IMR-90 (cell line): ENCODE measurements around the gene RASGRF2. TPM values are rescaled to one million over a fixed set of nuclear protein-coding genes. Genes with fewer than 3 reads are reported as not detected.

ENCODE experiments used
- ATAC-seq: fragments of 200-7000 bp; cut with Tn5 transposase; 2 replicates; pipeline ENCODE4 v1.9.1; 2020; ENCODE audit warnings: low read depth, mild to moderate bottlenecking, moderate library complexity
- BruUV-seq: library from RNA; stranded (reverse); fragments of 400-500 nt; replicated peaks from 2 replicates; lab custom pipeline; 2021; lab: Mats Ljungman, UMichigan
- CTCF ChIA-PET: fragments of 300-600 bp; formaldehyde crosslinking; extraction: SDS; loops from one replicate; lab custom pipeline; 2021; ENCODE audit warnings: antibody characterized with exemption; lab: Yijun Ruan, JAX
- POLR2A ChIA-PET: fragments of 300-600 bp; sonication (Branson Sonifier 250); formaldehyde crosslinking; loops from one replicate; lab custom pipeline; 2022; ENCODE audit warnings: antibody characterized with exemption; ENCODE audit not compliant: unreplicated experiment; lab: Charles Lee
- DNase-seq: peaks from one replicate; pipeline ENCODE4 v3.0.0; 2013
- H2AFZ ChIP-seq: replicated peaks from 2 replicates; pipeline ENCODE3; 2013; ENCODE audit warnings: low read length, mild to moderate bottlenecking; ENCODE audit not compliant: poor library complexity
- H2AK5ac ChIP-seq: 2 replicates; pipeline ENCODE4 v1.6.1; 2013; ENCODE audit warnings: low read depth, low read length, inconsistent platforms
- H2AK9ac ChIP-seq: replicated peaks from 2 replicates; pipeline ENCODE3; 2013; ENCODE audit warnings: mild to moderate bottlenecking, low read depth, low read length, moderate library complexity; ENCODE audit not compliant: poor library complexity
- H2BK120ac ChIP-seq: 2 replicates; pipeline ENCODE4 v1.6.1; 2013; ENCODE audit warnings: low read depth, low read length, inconsistent platforms
- H2BK15ac ChIP-seq: 3 replicates; pipeline ENCODE4 v1.6.1; 2013; ENCODE audit warnings: low read depth, low read length, inconsistent platforms
- H2BK20ac ChIP-seq: 2 replicates; pipeline ENCODE4 v1.6.1; 2013; ENCODE audit warnings: low read depth, mild to moderate bottlenecking, inconsistent platforms, low read length, moderate library complexity
- H2BK5ac ChIP-seq: 2 replicates; pipeline ENCODE4 v1.6.1; 2013; ENCODE audit warnings: mild to moderate bottlenecking, low read depth, low read length, inconsistent platforms; ENCODE audit not compliant: poor library complexity, severe bottlenecking
- H3K14ac ChIP-seq: replicated peaks from 2 replicates; pipeline ENCODE4 v1.6.1; 2013; ENCODE audit warnings: low read depth, low read length, inconsistent platforms
- H3K18ac ChIP-seq: 2 replicates; pipeline ENCODE4 v1.6.1; 2013; ENCODE audit warnings: low read depth, low read length, control low read depth
- H3K23ac ChIP-seq: 2 replicates; pipeline ENCODE4 v1.6.1; 2013; ENCODE audit warnings: low read depth, low read length, inconsistent platforms
- H3K27ac ChIP-seq: 2 replicates; pipeline ENCODE4 v1.5.1; 2013; ENCODE audit warnings: mild to moderate bottlenecking, control low read depth, low read length; ENCODE audit not compliant: insufficient read depth
- H3K27me3 ChIP-seq: 2 replicates; pipeline ENCODE4 v1.6.1; 2013; ENCODE audit warnings: low read length; ENCODE audit not compliant: control insufficient read depth, insufficient read depth
- H3K36me3 ChIP-seq: 2 replicates; pipeline ENCODE4 v1.6.1; 2013; ENCODE audit warnings: low read length, mixed read lengths; ENCODE audit not compliant: control insufficient read depth, insufficient read depth
- H3K4ac ChIP-seq: 2 replicates; pipeline ENCODE4 v1.6.1; 2013; ENCODE audit warnings: low read depth, low read length, inconsistent platforms
- H3K4me1 ChIP-seq: 2 replicates; pipeline ENCODE4 v1.6.1; 2013; ENCODE audit warnings: low read length, mixed read lengths; ENCODE audit not compliant: control insufficient read depth, insufficient read depth
- H3K4me2 ChIP-seq: 2 replicates; pipeline ENCODE4 v1.6.1; 2013; ENCODE audit warnings: low read depth, mild to moderate bottlenecking, control low read depth, low read length, moderate library complexity
- H3K4me3 ChIP-seq: 2 replicates; pipeline ENCODE4 v1.5.1; 2013; ENCODE audit warnings: low read depth, mild to moderate bottlenecking, control low read depth, low read length, moderate library complexity; ENCODE audit not compliant: insufficient read depth
- H3K56ac ChIP-seq: 2 replicates; pipeline ENCODE4 v1.6.1; 2013; ENCODE audit warnings: low read length, inconsistent platforms; ENCODE audit not compliant: insufficient read depth; ENCODE audit errors: extremely low read depth
- H3K79me1 ChIP-seq, 2 experiments: 2 replicates each; pipeline ENCODE4 v1.6.1; 2013; ENCODE audit warnings: low read length in 2 of 2, inconsistent platforms in 1 of 2, low read depth in 1 of 2
- H3K9ac ChIP-seq: 2 replicates; pipeline ENCODE4 v1.6.1; 2013; ENCODE audit warnings: low read depth, low read length, control low read depth
- H3K9me1 ChIP-seq: 2 replicates; pipeline ENCODE4 v1.6.1; 2013; ENCODE audit warnings: low read length, inconsistent platforms; ENCODE audit not compliant: insufficient read depth
- H3K9me3 ChIP-seq: 2 replicates; pipeline ENCODE4 v1.6.1; 2013; ENCODE audit warnings: low read length; ENCODE audit not compliant: control insufficient read depth, insufficient read depth
- H4K20me1 ChIP-seq: 2 replicates; pipeline ENCODE4 v1.6.1; 2013; ENCODE audit warnings: low read length, inconsistent platforms; ENCODE audit not compliant: insufficient read depth
- H4K5ac ChIP-seq: 2 replicates; pipeline ENCODE4 v1.6.1; 2013; ENCODE audit warnings: mild to moderate bottlenecking, low read depth, low read length, control low read depth
- H4K8ac ChIP-seq, 2 experiments: 2 replicates each; pipeline ENCODE4 v1.6.1; 2013; ENCODE audit warnings: low read depth in 2 of 2, low read length in 2 of 2, control low read depth in 1 of 2, inconsistent platforms in 1 of 2
- H4K91ac ChIP-seq: 2 replicates; pipeline ENCODE4 v1.6.1; 2013; ENCODE audit warnings: low read depth, low read length, inconsistent platforms; ENCODE audit not compliant: insufficient read depth
- BHLHE40 ChIP-seq: fragments of 150-350 bp; IDR thresholded peaks from 2 replicates; pipeline ENCODE4 v1.6.1; 2016; ENCODE audit warnings: mild to moderate bottlenecking, low read depth, low read length
- CEBPB ChIP-seq: IDR thresholded peaks from 2 replicates; pipeline ENCODE4 v1.6.1; 2012; ENCODE audit warnings: low read depth, low read length, improper control_type of control experiment
- CHD1 ChIP-seq: IDR thresholded peaks from 2 replicates; pipeline ENCODE4 v1.6.1; 2012; ENCODE audit warnings: low read depth, low read length, improper control_type of control experiment
- FOS ChIP-seq: fragments of 150-350 bp; IDR thresholded peaks from 2 replicates; pipeline ENCODE4 v1.6.1; 2016; ENCODE audit warnings: low read depth, low read length
- MAFK ChIP-seq: IDR thresholded peaks from 2 replicates; pipeline ENCODE4 v1.6.1; 2012; ENCODE audit warnings: low read depth, low read length, improper control_type of control experiment
- MAZ ChIP-seq: IDR thresholded peaks from 2 replicates; pipeline ENCODE4 v1.6.1; 2012; ENCODE audit warnings: low read depth, mild to moderate bottlenecking, low read length, improper control_type of control experiment, moderate library complexity, borderline replicate concordance
- MXI1 ChIP-seq: IDR thresholded peaks from 2 replicates; pipeline ENCODE4 v1.6.1; 2012; ENCODE audit warnings: low read depth, mild to moderate bottlenecking, low read length, moderate library complexity, borderline replicate concordance
- NFE2L2 ChIP-seq: fragments of 150-350 bp; IDR thresholded peaks from 2 replicates; pipeline ENCODE4 v1.6.1; 2016; ENCODE audit warnings: low read depth, mild to moderate bottlenecking, low read length
- POLR2A ChIP-seq: IDR thresholded peaks from 2 replicates; pipeline ENCODE4 v1.6.1; 2012; ENCODE audit warnings: mild to moderate bottlenecking, low read depth, low read length
- RAD21 ChIP-seq: IDR thresholded peaks from 2 replicates; pipeline ENCODE4 v1.6.1; 2012; ENCODE audit warnings: low read length, improper control_type of control experiment
- RCOR1 ChIP-seq: IDR thresholded peaks from 2 replicates; pipeline ENCODE4 v1.6.1; 2012; ENCODE audit warnings: mild to moderate bottlenecking, low read length, improper control_type of control experiment; ENCODE audit not compliant: insufficient replicate concordance
- RFX5 ChIP-seq: IDR thresholded peaks from 2 replicates; pipeline ENCODE4 v1.8.0; 2012; ENCODE audit warnings: low read depth, mild to moderate bottlenecking, low read length, moderate library complexity
- SMC3 ChIP-seq: fragments of 150-350 bp; IDR thresholded peaks from 2 replicates; pipeline ENCODE4 v1.6.1; 2016; ENCODE audit warnings: low read depth, mild to moderate bottlenecking, antibody characterized with exemption, low read length, moderate library complexity
- WGBS, 2 experiments: methylation state at CpG; one replicate each; pipeline versions ENCODE4 v1.1.5 to v1.1.7; 2013; ENCODE audit warnings: missing lambda C conversion rate in 2 of 2; ENCODE audit not compliant: insufficient read length in 1 of 2; ENCODE audit errors: extremely low coverage in 2 of 2; 5-methylcytosine and 5-hydroxymethylcytosine counted together
- dilution Hi-C: fragments of 300-500 bp; cut with HindIII; formaldehyde crosslinking; loops from one replicate; pipeline ENCODE4 v1.14.3; 2018; ENCODE audit warnings: low sequenced_read_pairs; ENCODE audit not compliant: unreplicated experiment
- in situ Hi-C: fragments of 300-500 bp; cut with MboI; formaldehyde crosslinking; loops from 3 replicates; pipeline ENCODE4 v1.14.3; 2019; ENCODE audit warnings: low sequenced_read_pairs, inconsistent platforms, mixed read lengths
- intact Hi-C: fragments of 100-400 bp; cut with micrococcal nuclease; formaldehyde crosslinking; loops from 2 replicates; pipeline ENCODE4 v1.10.0; 2022
- polyA plus RNA-seq, 3 experiments: library from polyadenylated mRNA; depleted of rRNA; stranded (reverse); fragments of >200 nt; gene quantifications; 2 replicates each; pipeline ENCODE4 v1.2.3, GENCODE V29; 2012; ENCODE audit warnings: low replicate concordance in 1 of 3
- total RNA-seq: library from RNA; depleted of rRNA; stranded (reverse); fragments of >200 nt; gene quantifications from 2 replicates; pipeline ENCODE4 v1.2.3, GENCODE V29; 2012
- TF ChIP-seq, protein P1 (sequence below): fragments of 150-350 bp; IDR thresholded peaks from 2 replicates; pipeline ENCODE4 v1.6.1; 2017; ENCODE audit warnings: mild to moderate bottlenecking, antibody characterized with exemption, low read length, low read depth
- TF ChIP-seq, protein P2 (sequence below): fragments of 150-350 bp; IDR thresholded peaks from 2 replicates; pipeline ENCODE4 v1.6.1; 2016; ENCODE audit warnings: low read depth, mild to moderate bottlenecking, low read length, moderate library complexity, borderline replicate concordance
- TF ChIP-seq, protein P3 (sequence below): conservative IDR thresholded peaks from 2 replicates; pipeline ENCODE4 v1.5.1; 2012; ENCODE audit warnings: mild to moderate bottlenecking, low read depth, low read length, improper control_type of control experiment

Gene RASGRF2
- total and polyA plus RNA-seq, 2 of the 4 experiments (the other 2 are of a cell fraction): 2.9 to 5.0 TPM

DNA sequence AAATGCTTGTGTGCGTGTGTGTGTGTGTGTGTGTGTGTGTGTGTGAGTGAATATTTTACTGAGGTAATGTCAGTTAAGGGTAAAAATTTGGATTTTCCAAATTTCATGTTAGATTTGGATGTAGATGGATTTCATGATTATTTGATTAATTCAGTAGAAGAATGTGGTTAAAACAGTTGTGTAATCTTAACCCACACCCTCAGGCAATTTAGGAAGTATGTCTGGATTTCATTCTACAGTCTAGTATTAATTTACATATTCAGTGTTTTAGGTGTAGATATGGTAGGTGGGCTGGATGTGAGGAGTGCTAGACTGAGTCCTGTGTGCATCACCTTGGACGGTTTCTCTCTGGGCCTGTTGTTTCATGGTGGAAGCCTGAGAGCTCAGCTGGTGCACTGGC is 173.9 kb downstream of the RASGRF2 start:
- H3K36me3 ChIP-seq: peaks cover 5% of the 10 kb centered on the region
- H2BK15ac ChIP-seq: no peak overlapping the region
- no peak overlapping the region for H2BK20ac ChIP-seq
- no peaks in the 10 kb centered on the region for H3K4me1 ChIP-seq
- no peak overlapping the region for H2BK120ac ChIP-seq
- H4K5ac ChIP-seq: no peak overlapping the region
- no peak overlapping the region for H2AK5ac ChIP-seq
- H3K27me3 ChIP-seq: no peaks in the 10 kb centered on the region
- intact Hi-C loops (no loop called here), in situ Hi-C loops (no loop called here), dilution Hi-C loops (no loop called here)
- ChIA-PET POLR2A (no interaction called here), CTCF (interaction anchor here (1.3 kb wide), 1 partner anchor 12 kb away, joined by 5 read pairs; no protein-coding TSS in a partner anchor)
- 0 out of 4 replicates have a peak, but pooled peaks cover 0 to 4% of the 10 kb centered on the region in 2 experiments for H3K79me1 ChIP-seq
- no peak overlapping the region for H3K14ac ChIP-seq
- H3K18ac ChIP-seq: no peak overlapping the region
- no peak overlapping the region for H4K8ac ChIP-seq
- H3K9me3 ChIP-seq: no peaks in the 10 kb centered on the region
- no peak overlapping the region for H3K4me3 ChIP-seq
- DNase-seq: no peak
- H3K9me1 ChIP-seq: peaks cover 7% of the 10 kb centered on the region; the same call in 1 of the 2 replicates
- 90% methylated on average over 2 of the region's 2 CpGs; no CpG with 5 or more reads in 1 of the 2 experiments for WGBS, 2 experiments
- H2BK5ac ChIP-seq: no peak overlapping the region
- H4K91ac ChIP-seq: no peak overlapping the region
- H3K27ac ChIP-seq: no peak overlapping the region
- no TSS peak for BruUV-seq
- TF ChIP-seq MXI1 (no peak), RAD21 (no peak), MAFK (no peak), NFE2L2 (no peak), CEBPB (no peak), BHLHE40 (no peak), RFX5 (no peak), MAZ (no peak), SMC3 (no peak), FOS (no peak), RCOR1 (no peak), CHD1 (no peak), POLR2A (no peak)
- TF ChIP-seq, protein P1, sequence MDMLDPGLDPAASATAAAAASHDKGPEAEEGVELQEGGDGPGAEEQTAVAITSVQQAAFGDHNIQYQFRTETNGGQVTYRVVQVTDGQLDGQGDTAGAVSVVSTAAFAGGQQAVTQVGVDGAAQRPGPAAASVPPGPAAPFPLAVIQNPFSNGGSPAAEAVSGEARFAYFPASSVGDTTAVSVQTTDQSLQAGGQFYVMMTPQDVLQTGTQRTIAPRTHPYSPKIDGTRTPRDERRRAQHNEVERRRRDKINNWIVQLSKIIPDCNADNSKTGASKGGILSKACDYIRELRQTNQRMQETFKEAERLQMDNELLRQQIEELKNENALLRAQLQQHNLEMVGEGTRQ: no peak
- TF ChIP-seq, protein P2, sequence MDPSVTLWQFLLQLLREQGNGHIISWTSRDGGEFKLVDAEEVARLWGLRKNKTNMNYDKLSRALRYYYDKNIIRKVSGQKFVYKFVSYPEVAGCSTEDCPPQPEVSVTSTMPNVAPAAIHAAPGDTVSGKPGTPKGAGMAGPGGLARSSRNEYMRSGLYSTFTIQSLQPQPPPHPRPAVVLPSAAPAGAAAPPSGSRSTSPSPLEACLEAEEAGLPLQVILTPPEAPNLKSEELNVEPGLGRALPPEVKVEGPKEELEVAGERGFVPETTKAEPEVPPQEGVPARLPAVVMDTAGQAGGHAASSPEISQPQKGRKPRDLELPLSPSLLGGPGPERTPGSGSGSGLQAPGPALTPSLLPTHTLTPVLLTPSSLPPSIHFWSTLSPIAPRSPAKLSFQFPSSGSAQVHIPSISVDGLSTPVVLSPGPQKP: no peak
- TF ChIP-seq, protein P3, sequence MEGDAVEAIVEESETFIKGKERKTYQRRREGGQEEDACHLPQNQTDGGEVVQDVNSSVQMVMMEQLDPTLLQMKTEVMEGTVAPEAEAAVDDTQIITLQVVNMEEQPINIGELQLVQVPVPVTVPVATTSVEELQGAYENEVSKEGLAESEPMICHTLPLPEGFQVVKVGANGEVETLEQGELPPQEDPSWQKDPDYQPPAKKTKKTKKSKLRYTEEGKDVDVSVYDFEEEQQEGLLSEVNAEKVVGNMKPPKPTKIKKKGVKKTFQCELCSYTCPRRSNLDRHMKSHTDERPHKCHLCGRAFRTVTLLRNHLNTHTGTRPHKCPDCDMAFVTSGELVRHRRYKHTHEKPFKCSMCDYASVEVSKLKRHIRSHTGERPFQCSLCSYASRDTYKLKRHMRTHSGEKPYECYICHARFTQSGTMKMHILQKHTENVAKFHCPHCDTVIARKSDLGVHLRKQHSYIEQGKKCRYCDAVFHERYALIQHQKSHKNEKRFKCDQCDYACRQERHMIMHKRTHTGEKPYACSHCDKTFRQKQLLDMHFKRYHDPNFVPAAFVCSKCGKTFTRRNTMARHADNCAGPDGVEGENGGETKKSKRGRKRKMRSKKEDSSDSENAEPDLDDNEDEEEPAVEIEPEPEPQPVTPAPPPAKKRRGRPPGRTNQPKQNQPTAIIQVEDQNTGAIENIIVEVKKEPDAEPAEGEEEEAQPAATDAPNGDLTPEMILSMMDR: no peak
- H4K20me1 ChIP-seq: no peaks in the 10 kb centered on the region
- no peak overlapping the region for H2AK9ac ChIP-seq
- H2AFZ ChIP-seq: no peak overlapping the region
- H3K9ac ChIP-seq: no peak overlapping the region
- no peak for ATAC-seq
- H3K56ac ChIP-seq: no peak overlapping the region
- no peak overlapping the region for H3K23ac ChIP-seq
- no peak overlapping the region for H3K4ac ChIP-seq
- no peak overlapping the region for H3K4me2 ChIP-seq
